GM21381 (cell line): ENCODE measurements around the gene CNOT3.
A peak's percentile ranks its signal among the peaks of the same experiment; 100 is the strongest.
"Not testable (repeated sequence)": the region's sequence is repeated elsewhere in the genome, so short reads cannot be mapped to it uniquely, and the experiment has no call there.

Experiments
- ATAC-seq: cut with Tn5 transposase; IDR thresholded peaks from one replicate; pipeline ENCODE4 v1.9.1; 2021; ENCODE audit warnings: mild to moderate bottlenecking, moderate library complexity; ENCODE audit not compliant: unreplicated experiment

Gene CNOT3

DNA sequence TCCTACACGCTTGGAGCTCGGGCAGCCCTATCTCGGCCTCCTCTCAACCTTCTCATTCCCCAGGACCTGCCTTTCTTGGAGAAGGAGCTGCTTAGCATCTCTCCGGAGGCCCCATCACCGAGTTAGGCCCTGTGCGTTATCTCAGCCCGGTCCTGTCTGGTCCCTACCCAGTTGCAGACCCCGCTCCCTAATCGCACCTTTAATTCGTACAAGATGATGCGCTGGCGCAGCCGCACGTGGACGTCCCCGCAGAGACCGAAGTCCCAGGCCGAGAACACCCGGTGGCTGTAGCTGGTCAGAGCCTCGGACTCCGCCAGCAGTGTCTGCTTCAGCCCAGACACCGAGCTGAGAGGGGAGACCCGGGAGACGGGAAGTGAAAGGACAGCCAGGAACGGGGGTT lies 27.7 kb downstream of the CNOT3 start:
- ATAC-seq = no peak

DNA sequence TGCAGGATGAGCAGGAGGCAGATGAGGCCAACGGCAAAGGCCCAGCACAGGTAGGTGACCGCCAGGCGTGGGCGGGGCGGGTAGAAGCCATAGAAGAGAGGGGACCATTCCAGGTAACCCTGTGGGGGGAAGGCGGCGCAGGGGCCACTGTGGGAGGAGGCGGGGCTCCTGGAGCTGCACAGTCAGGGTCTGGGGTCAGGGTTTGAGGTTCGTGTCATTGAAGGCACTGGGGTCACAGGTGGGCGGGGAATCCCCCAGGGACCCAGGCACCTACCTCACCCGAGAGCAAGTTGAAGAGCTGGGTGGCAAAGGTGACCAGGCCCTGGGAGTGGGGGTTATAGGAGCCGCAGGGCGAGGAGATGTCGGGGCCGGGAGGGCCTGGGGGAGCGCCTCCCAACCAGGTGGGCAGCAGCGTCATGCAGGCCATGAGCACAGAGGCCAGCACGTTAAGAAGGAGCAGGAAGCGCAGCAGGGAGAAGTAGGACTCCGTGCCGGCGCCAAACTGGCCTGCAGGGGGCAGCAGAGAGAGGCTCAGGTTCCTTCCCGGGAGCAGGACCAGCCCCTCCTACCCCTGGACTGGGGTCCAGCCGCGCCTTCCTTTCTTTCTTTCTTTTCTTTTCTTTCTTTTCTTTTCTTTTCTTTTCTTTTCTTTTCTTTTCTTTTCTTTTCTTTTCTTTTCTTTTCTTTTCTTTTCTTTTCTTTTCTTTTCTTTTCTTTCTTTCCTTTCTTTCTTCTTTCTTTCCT lies 30.8 kb downstream of the CNOT3 start:
- ATAC-seq = no peak

DNA sequence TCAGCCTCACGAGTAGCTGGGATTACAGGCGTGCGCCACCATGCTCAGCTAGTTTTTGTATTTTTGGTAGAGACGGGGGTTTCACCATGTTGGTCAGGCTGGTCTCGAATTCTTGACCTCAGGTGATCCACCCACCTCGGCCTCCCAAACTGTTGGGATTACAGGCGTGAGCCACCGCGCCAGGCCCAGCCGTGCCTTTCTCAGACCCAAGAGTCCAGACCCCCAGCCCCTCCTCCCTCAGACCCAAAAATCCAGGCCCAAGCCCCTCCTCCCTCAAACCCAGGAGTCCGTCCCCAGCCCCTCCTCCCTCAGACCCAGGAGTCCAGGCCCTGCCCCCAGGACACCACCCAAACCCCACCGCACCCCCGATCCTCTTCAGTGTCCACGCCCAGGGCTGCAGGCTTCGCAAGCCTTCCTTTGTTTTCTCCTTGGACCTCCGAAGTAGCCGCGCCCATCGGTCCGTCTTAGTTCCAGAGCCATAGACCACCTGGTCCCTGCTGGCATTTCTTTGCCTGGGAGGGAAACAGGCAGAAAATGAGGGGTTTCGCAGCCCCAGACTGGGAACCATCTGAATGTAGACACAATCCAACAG lies 31.7 kb downstream of the CNOT3 start:
- ATAC-seq = no peak

DNA sequence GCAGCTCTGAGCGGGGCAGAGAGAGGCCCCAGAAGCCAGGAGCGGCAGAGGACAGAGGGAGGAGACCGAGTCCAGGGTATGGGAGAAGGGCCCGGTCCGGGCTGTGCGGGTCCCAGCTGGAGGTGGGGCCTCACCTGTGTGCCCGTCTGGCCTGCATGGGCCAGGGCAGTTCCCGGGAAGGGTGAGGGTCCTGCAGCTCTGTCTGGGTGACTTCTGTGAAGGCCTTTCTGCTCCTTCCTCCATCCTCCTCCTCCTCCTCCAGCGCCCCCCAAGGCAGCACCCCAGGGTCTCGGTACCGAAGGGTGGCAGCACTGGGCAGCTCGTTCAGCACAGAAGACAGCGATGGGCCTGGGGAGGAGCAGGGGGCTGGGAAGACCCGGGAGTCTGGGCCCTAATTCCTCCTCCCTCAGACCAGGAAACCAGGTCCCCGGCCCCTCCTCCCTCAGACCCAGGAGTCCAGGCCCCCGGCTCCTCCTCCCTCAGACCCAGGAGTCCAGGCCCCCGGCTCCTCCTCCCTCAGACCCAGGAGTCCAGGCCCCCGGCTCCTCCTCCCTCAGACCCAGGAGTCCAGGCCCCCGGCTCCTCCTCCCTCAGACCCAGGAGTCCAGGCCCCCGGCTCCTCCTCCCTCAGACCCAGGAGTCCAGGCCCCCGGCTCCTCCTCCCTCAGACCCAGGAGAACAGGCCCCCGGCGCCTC lies 34.3 kb downstream of the CNOT3 start:
- not testable (repeated sequence) for ATAC-seq

DNA sequence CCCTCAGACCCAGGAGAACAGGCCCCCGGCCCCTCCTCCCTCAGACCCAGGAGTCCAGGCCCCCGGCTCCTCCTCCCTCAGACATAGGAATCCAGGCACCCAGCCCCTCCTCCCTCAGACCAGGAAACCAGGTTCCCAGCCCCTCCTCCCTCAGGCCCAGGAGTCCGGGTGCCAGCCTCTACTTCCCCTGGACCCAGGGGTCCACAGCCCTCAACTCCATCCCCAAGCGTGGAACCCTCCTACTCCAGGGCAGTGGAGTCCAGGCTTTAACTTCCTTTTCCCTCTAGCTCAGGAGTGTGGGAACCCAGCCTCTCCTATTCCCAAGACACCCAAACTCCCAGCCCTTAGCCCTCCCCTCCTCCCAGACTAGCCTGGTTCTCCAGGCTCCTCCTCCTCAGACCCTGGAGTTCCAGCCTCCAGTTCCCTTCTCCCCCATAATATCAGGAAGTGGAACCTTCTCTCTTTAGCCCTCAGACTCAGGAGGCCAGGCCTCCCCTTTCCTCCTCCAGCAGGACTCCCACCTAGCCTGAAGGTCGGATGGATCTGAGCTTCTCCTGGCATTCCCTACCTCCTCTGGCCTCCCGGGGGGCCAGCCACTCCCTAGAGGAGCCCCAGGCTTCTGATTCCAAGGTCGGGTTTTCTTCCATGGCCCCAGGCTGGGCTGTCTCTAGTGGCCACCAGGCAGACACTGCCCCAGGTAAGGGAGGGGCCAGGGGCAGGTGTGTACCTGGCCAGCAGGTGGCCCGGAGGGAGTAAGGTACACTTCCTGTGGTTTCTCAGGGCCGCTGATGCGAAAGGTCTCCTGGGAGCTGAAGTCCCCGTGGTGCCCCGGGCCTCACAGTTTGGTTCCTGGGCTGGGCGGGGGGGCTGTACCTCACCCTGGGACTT lies 35.2 kb downstream of the CNOT3 start, which contains the start of gene TMC4:
Gene TMC4, minus strand, starts transcription at position 690 of the 888 bp plus-strand sequence. Its CDS starts 43 bp downstream, at position 647.
- no peak for ATAC-seq

DNA sequence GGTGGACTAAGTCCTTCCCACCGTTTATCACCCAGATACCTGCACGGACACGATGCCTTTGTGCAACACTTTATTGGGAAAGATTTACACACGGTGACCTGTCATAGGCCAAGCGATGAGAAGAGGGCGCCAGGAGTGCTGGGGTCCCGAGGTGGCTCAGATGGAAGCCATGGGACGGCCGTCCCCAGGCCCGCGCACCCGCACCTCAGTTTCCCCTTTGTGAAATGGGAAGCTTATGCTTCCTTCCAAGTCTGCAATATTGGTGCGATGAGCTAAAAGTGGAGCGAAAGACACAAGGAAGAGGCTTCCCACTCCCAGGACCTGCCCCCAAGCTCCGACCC lies 35.8 kb downstream of the CNOT3 start:
- ATAC-seq = no peak

DNA sequence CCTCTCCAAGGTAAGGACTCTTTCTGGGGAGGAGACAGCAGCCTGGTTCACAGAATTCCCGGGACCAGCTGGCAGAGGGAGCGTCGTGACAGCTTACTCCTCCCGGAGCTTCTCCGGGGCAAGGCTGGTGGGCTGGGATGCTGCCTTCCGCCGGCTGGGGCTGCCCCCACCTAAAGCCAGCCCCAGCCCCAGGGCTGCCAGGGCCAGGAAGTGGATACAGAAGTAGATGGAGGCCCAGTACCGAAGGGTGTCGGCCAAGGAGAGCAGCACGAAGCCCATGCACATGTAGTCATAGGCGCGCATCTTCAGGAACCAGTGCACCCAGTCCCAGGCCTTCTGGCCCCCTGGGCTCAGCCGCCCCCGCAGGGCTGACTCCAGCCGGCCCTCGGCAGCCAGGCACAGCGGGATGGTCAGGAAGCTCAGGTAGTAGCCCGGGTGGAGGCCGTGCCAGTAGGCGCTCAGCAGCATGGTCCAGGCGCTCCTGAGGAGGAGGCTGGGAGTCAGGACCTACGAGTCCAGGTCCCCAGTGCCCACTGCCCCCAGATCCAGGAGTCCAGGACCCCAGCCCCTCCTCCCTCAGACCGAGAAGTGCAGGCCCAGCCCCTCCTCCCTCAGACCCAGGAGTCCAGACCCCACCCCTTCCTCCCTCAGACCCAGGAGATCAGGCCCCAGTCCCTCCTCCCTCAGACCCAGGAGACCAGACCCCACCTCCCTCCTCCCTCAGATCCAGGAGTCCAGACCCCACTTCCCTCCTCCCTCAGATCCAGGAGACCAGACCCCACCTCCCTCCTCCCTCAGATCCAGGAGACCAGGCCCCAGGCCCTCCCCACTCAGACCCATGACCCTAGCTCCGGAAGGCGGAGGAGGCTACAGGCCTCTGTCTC lies 36.6 kb downstream of the CNOT3 start:
- no peak for ATAC-seq

DNA sequence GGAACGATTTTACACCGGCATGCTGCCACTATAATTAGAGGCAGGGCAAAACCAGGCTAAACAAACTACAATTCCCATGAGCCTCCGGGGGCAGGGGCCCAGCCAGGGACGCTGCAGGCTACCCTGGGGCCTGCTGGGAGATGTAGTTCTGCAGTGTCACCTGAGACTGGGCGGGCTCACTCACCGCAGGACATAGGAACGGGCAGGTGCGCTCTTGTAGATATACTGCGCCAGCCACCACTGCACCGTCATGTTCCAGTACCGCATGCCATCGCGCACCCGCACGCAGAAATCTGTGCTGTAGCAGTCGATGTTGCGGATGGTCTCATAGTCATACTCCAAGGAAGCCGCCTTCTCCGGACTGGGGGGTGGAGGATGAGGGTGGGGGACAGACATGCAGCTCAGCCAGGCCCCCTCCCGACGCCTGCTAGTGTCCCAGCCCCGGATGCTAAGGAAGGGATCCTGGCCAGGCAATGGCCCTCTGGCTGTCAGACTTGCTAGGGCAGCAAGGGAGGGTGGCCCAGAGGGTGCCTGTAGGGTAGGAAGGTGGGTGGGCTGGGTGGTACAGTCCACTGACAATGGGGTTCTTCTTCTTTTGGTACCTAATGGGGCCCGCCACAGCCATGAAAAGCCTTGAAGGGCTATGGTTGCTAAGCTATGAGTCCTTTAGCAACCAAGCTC lies 41.2 kb downstream of the CNOT3 start:
- no peak for ATAC-seq

DNA sequence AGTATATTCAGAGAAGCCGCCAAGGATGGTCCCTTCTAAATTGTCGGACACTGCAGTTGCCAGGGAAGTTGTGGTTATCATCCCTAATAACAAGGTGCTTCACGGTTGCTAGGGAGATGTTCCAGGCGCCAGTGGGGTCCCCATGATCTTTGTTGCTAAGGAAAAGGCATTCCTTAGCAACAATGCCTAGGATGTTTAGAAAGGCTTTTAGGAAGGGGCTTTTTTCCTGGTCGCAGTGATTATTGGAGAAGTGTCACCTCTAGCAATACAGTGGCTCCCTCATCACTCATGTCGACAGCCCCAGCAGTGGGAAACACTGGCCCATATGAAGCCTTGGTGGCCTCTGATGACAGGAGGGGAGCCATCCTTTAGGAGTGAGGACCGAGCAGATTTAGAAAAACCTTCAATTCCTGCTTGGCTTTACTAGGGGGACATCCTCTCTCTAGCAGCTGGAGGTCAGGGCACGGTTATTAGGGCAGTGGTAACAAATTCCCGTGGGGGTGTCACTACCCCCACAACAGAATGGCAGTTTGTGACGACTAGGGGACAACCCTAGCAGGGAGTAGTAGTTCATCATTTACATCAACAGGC lies 41.8 kb downstream of the CNOT3 start:
- ATAC-seq = no peak

DNA sequence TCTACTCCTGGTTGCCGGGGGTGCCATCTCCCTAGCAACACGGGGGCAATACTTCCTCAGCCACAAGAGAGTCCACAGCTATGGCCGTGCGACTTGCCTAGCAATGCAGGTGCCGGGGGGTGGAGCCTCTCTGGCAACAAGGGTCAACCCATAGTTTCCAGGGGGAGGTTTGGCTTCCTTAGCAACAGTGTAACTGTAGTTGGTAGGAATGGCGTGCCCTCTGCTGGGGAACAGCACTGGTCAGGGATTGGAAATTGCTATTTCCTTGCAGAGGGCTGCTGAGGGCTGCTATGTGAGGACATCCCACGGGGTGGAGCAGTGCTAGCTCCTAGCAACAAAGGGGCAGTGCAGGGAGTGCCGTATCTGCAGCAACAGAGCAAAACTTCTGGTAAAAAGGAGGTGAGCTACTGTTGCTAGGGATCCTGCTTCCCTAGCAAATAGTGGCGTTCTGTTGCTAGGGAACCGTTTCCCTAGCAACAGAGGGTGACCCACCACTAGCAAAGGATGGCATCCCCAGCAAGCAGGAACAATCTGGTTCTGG lies 42.4 kb downstream of the CNOT3 start:
- ATAC-seq = no peak

DNA sequence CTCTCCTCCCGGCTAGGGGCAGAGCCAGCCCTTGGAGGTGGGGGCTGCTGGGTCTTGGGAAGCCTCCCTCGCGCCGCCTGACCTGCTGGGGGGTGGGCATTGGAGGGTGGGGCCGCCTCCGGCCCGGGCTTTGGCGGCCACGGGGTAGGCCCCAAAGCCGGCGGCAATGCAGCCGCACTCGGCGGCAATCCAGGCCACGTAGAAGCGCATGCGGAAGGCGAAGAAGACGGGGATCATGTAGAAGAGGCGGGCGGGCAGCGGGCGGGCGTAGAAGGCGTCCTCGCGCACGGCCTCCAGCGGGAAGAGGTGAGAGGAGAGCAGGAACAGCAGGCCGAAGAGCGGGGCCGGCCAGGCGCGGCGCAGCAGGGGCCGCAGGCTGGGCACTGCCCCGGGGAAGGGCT lies 43.1 kb downstream of the CNOT3 start:
- no peak for ATAC-seq

DNA sequence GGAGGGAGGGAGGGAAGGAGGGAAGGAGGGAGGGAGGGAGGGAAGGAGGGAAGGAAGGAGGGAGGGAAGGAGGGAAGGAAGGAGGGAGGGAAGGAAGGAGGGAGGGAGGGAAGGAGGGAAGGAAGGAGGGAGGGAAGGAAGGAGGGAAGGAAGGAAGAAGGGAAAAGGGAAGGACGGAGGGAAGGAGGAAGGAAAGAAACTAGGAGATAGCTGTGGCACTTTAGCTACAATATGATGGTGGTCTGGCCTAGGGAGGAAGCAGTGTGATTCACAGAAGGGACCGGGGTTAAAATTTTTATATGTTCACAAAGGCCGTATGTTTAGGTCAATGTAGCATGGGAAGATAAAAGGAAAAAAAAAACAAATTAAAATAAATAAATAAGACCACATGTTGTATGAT lies 44.3 kb downstream of the CNOT3 start:
- not testable (repeated sequence) for ATAC-seq

DNA sequence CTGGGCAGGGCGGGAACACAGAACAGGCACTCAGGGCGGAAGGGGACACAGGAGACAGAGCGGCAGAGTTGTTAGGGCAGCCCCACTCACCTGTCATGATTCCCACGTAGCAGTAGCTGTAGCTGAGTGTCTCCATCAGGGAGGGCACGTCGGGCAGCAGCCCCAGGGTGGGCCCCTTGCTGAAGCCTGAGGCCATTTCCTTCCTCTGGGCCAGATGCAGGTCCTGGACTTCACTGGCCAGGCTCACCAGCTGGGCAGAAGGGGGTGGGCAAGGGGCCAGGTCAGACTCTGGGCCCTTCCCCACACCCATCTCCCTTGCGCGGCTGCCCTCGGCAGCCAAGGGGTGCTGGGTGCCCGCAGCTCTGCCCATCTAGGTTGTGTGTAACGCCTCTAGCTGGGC lies 45.9 kb downstream of the CNOT3 start:
- no peak for ATAC-seq

DNA sequence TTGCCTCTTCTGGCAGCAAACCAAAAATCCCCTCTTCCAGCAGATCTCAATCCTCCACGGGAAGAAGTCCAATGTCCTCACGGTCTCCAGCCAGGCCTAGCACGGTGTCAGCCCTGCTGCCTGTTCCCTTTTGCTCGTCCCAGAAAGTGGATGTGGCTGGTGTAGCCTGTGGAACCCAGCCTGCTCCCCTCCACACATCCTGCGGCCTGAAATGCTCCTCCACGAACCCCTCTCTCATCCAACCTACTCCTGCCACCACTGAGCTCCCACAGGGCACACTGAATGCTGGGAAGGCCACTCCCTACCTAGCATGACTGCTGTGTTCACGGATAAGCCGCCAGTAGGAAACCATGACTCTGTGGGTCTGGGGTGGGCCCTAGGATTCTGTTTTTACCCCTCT lies 48.8 kb downstream of the CNOT3 start:
- ATAC-seq = no peak

DNA sequence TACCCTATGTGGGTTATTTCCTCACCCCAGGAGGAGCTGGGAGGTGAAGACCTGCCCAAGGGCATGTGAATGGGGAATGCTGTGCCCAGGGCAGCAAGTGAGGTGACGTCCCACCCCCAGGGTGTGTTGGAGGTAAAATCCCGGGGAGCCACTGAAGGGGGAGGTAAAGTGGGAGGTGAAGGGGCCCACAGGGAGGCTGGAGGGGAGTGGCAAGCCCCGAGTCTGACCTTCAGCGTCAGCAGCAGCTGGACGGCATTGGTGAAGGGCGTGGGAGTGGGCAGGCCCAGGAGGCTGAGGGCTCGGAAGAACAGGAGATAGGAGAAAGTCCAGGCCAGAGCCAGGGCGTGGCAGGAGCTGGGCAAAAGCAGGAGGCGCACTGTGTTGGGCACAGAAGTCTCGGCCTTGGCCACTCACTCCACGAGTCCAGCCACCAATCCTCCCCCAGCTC lies 49.4 kb downstream of the CNOT3 start:
- no peak for ATAC-seq

DNA sequence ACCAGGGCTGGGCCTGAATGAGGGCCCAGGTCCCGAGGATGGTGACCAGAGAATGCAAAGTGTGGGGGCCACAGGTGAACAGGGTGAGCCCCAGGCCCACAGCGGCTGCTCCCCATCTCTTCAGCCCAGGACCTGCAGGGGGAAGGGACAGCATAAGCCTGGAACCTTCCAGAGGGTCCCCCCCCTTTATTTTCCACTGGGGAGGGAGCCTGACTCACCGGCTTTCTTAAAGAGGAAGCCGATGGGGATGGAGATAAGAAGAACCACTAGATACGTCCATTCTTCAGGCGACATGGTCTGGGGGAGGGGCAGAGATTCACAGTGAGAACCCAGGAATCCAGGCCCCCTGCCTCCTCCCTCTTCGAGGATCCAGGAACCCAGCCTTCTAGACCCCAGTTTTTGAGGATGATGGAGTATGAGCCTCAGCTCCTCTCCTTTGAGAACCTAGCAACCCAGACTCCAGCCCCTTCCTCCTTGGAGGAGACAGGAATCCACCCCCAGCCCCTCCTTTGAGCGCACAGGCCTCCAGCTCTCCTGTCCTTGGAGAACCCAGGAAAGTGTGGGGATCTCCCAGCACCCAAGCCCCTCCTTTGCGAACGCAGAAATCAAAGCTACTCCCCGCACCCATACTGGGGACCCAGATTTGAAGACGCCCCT lies 50.8 kb downstream of the CNOT3 start:
- ATAC-seq = no peak

DNA sequence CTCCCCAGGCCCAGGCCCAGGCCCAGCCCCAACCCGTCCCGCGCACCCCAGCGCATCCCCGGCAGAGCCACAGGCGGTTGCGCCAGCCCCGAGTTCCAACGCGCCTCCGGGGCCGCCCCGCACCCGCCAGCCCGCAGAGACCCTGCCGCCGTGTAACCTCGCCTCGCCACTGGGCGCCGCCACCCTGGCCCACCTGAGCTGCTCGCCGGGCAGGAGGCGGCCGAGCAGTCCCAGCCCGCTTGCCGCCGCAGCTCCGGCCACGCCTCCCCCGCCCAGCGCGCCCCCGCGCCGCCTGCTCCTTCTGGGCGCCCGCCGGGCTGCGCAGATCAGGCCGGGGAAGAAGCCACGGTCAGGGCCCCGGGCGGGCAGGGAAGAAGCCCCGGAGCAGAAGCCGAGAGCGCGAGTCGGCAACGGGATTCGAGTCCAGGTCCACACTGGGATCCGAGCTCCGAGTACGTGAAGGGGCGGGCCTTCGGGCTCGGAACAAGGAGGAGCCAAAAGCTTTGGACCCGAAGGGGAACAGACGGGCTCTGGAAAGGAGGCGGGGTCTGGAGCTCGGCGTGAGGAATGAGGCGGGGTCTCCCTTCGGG lies 51.7 kb downstream of the CNOT3 start, which contains the start of gene MBOAT7:
Gene MBOAT7, minus strand, starts transcription at position 436 of the 590 bp plus-strand sequence. CDS start 1,072 bp downstream, outside the sequence.
- ATAC-seq = peak; percentile 18
